Measurements from ENCODE around the gene GHR.
"Not testable (repeated sequence)": the region's sequence is repeated elsewhere in the genome, so short reads cannot be mapped to it uniquely, and the experiment has no call there.

Gene GHR

DNA sequence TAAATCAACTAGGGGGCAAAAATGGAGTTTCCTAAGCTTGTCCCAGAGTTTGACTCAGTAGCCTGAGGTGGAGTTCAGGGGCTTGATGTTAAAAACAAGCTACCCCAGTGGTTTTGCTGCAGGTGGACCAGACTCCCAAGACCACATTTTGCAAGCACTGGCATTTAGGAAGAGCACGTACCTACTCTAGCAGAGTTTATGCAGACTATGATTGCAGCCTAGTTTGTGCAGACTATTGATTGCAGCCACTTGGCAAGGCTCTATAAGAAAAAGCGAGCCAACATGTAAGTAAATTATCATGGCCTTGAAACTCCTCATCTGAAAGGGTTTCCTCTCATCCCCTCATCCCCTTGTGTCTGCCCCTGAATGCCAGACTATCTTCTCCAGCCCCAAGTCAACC is 231.4 kb downstream of the GHR start:
- DNase-seq = no peak

DNA sequence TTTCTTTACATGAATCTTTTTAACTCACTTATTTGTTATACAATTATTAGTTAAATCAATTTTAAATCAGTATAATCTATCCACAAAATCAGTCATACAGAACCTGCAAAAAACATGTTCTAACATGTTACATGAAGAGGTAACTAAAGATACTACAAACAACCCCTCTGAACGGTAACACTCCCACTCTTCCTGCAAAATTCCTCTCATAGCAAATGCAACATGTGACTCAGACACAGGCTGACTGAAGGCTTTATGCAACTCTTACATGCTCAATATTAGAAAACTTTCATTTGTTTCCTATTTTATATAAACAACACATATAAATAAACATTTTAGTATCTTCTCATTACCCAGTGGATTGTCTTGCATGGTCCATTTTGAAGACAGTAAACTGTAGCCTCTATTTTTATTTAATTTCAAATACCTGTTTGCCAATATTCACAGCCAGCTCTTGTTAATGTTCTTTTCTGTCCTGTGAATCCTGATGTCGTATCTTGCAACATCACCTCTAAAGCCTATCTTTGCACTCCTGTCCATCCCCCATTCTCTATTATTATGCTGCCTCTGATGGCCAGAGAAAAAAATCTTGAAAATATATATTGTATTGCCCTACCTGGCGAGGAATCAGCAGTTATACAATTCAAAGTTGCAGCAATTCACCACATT is 232.9 kb downstream of the GHR start:
- no peak for DNase-seq

DNA sequence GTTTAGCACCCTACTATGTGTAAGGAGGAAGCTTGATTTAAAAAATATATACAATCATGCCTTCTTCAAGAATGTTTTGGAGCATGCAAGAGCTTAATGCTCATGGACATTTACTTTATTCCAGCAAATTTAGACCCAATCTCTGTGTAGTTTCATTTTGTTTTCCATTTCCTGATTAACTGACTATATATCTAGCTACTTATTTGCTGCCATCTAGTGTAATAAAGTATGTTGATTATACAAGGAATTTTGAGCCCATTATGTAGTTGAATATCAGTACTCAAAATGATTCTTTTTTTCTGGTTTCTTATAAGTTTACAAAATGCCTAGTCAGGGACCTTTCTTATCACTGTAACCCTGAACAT is 233.4 kb downstream of the GHR start:
- DNase-seq = no peak

DNA sequence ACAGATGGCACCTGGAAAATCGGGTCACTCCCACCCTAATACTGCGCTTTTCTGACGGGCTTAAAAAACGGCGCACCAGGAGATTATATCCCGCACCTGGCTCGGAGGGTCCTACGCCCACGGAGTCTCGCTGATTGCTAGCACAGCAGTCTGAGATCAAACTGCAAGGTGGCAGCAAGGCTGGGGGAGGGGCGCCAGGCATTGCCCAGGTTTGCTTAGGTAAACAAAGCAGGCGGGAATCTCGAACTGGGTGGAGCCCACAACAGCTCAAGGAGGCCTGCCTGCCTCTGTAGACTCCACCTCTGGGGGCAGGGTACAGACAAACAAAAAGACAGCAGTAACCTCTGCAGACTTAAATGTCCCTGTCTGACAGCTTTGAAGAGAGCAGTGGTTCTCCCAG is 236.6 kb downstream of the GHR start:
- not testable (repeated sequence) for DNase-seq

DNA sequence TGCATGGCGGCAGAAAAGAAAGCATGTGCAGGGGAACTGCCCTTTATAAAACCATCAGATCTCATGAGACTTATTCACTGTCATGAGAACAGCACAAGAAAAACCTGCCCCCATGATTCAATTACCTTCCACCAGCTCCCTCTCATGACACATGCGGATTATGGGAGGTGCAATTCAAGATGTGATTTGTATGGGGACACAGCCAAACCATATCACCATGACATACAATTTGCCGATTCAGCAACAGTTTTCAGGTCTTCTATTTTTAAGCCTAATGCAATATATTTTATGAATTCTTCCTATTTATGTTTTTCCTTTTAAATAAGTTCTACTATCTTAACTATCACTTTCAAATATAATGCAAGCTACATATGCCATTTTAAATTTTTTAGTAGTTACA is 242.6 kb downstream of the GHR start:
- DNase-seq = no peak

DNA sequence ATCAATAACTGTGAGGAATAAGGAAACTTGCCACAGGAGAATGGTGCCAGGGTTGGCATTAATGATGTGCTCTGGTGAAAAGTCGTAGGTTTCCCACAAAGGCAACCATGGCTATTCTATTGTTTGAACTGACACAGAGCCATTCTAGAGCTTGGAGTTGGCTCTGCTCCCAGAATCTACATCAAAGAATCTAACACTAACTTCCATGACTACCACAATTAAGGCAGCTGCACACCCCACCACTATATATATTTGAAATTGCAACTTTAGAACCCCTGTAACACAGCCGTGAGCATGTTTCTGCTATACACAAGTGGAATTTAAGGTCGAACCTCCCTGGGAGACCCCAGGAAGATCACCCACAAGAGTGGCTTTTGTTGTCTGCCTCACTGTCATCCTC is 243.6 kb downstream of the GHR start:
- DNase-seq = no peak

DNA sequence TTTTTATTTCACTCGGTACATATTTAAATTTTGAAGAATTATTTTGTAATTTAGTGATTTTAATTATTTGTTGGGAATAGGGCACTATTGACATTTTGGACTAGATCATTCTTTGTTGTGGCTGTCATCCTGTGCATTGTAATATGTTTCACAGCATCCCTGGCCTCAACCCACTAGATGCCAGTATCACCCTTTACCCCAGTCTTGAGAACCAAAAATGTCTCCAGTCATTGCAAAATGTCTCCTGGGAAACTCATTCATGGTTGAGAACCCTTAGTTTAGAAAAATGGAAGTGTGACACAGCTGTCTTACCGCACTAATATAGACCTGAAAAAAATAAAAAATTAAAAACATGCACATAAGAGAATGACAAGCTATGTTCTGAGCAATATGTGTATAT is 245.0 kb downstream of the GHR start:
- DNase-seq = no peak

DNA sequence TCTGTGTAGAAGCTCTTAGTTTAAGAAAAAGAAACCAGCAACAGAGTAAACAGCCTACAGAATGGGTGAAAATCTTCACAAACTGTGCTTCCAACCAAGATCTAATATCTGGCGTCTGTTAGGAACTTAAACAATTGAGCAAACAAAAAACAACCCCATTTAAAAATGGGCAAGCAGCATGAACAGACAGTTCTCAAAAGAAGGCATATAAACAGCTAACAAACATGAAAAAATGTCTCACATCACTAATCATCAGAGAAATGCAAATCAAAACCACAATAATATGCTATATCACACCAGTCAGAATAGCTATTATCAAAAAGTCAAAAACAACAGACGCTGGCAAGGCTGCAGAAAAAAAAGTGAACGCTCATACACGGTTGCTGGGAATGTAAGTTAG is 249.7 kb downstream of the GHR start:
- DNase-seq = no peak

DNA sequence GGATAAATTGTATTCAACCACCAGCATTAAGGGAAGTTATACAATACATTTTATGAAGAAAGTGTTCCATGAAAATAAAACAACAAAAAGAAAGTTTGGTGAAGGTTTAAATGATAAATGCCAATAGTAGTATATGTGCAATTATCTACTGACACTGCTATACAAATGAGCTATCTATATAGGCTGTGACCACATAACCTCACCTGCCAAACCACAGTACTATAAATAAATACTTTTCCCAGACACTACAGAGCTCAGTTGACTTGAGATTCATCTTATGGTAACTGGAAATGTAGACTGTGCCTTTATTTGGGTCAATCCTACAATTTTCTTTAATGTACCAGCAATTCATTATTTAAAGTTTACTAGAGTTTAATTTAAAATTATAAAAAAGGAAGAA is 252.4 kb downstream of the GHR start:
- no peak for DNase-seq

DNA sequence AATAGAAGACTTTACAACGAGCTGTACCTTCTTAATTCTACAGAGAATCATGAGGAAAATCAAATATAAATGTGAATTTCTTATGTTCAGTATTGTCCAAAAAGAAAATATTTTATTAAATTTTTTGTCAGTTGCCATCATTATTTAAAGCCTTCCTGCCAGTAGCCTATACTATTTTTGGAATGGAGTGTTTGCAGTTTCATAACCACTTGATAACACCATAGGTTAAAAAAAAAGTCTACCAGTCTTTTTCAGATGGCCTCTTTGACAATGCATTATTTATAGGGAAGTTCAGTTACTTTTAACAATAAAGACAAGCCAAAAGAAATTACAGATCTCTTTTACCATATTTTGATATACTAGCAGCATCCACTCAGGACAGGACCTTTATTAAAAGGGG is 253.1 kb downstream of the GHR start:
- DNase-seq = no peak

DNA sequence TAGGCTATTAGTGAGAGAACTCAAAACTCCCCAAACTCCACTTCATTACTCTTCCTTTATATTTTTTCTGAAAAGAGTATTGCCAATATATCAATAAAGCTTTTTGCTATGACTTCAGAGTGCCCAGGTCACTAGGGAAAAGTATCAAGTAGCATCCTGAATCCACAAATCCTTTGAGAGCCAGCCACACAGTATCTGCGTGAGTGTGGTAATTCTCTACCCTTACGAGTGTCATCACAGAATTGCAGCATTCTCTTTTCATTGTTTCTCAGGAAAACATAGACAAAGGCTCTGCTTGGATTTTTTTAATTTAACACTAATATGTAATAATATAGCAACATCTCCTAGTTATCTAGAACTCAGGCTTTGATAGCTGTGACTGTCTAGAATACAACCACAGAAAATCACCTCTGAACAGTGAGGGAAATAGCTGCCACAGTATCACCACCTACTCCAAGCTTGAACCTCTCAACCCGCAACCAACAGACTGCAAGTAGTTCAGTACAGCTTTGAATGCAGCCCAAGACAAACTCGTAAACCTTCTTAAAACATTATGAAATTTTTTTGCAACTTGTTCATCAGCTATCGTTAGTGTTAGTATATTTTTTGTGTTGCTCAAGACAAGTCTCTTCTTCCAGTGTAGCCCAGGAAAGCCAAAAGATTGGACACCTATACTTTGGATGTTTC is 254.1 kb downstream of the GHR start:
- DNase-seq = no peak

DNA sequence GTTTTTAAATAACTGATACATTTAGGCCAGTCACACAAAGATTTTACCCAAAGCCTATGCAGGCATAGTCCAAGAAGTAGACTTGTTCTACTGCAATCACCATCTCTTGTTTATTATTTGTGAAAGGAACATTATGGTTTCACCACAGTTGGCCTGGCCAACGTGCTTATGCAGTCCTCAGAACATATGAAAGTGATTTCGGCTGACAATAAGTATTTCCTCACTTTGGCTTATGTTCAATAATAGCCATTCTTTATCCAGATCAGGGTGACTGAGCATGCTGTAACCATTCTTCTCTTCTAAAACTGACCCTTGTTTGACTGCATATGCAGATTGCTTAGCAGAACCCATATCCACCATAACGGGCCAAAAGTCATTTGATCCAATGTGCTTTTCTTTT is 256.8 kb downstream of the GHR start:
- no peak for DNase-seq

DNA sequence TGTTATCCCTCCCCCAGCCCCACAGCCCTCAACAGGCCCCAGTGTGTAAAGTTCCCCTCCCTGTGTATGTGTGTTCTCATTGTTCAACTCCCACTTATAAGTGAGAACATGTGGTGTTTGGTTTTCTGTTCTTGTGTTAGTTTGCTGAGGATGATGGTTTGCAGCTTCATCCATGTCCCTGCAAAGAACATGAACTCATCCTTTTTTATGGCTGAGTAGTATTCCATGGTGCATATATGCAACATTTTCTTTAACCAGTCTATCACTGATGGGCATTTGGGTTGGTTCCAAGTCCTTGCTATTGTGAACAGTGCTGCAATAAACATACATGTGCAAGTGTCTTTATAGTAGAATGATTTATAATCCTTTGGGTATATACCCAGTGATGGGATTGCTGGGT is 261.8 kb downstream of the GHR start:
- DNase-seq = not testable (repeated sequence)

DNA sequence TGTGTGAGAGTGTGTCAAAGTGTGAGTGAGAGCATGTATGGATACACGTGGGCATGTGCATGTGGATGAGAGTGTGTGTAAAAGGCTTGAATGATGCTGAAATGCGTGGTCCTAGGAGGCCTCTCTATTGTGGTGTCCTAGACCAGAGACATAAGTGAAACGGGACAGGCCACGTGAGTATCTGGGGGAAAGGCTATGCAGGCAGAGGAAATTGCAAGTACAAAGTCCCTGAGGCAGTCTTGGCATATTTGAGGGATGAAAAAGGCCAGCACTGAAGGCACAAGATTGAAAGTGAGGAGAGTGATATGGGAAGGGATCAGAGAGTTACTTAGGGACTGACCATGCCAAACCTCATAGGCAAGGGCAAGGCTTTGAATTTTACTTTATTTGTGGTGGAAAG is 266.2 kb downstream of the GHR start:
- DNase-seq = no peak

DNA sequence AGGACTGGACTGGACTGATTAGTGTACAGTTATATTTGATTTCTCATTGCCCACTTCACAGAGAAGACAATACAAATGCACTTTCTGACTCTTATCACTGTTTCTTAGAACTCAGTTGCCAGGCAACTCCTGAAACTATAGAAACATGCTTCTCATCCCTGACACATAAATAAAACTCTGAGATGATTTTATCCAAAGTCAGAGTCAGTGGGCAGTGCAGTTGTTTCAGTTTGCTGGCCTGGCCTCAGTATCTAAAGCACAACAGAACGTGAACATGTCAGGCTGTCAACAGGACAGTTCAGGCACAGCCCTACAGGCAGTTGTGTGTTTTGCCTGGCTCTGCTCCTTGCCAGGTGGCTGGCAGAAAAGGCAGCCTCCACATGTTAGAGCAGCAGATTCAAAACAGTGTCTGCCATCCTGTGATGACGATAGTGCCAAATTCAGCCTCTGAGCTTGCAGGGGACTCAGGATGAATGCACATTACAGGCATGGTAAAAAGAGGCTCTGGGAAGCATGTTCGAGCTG is 268.2 kb downstream of the GHR start:
- no peak for DNase-seq

DNA sequence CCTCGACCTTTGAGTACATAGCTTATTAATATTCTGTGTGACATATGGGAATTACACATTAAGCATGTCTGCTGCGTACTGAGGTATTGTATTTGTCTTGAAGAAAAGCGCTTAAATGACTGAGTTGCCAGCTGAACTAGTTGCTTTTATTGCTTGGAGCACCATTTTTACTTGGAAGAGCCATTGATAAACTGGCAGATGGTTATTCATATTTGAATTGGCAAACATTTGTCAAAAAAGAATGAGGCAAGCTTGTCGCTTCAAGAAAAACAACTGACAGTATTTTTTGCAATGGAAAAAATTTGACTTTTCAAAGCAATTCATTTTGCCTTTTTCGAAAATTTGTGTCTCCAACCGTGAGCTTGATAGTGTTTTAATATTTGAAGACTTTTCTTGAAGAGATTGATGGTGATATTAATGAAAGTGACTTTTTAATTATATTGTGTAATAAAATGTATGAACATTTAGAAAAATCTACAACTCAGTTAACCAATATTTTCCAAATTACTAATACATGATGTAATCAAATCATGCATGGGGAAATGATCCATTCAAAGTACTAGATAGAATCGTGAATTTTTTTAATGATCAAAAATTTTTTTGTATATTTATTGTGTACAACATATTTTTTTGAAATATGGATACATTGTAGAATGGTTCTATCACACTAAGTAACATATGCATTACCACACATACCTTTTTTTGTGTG is 278.3 kb downstream of the GHR start:
- no peak for DNase-seq

DNA sequence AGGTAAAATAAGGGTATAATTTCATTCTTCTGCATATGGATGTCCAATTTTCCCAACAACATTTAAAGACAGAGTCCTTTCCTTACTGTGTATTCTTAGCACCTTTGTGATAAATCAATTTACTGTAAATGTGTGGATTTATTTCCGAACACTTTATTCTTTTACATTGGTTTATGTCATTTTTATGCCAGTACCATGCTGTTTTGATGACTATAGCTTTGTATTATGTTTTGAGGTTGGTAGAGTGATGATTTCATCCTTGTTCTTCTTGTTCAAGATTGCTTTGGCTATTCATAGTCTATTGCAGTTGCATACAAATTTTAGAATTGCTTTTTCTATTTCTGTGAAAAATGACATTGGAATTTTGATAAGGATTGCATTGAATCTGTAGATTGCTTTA is 280.0 kb downstream of the GHR start:
- no peak for DNase-seq

DNA sequence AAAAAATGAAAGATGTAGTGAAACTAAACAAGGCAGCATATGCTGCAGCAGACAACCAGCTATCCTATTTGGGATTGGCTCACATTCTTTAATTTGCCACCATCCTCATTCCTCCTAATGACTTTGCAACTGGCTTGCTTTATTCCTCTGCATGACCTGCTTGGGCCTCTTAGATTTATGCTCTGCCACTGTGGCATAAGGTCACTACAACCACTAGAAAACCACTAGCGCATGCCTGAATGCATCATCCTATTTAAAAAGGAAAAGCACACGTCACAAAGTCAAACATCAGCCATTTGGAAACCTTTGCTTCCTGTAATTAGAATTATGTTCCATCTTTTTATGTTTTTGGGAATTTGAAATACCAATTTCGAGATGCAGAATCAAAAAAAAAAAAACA is 292.5 kb downstream of the GHR start:
- no peak for DNase-seq

DNA sequence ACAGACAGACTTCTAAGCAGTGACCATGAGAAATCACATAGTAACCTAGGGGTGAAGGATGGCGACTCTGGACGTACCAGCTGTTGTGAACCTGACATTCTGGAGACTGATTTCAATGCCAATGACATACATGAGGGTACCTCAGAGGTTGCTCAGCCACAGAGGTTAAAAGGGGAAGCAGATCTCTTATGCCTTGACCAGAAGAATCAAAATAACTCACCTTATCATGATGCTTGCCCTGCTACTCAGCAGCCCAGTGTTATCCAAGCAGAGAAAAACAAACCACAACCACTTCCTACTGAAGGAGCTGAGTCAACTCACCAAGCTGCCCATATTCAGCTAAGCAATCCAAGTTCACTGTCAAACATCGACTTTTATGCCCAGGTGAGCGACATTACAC is 295.4 kb downstream of the GHR start:
- no peak for DNase-seq

DNA sequence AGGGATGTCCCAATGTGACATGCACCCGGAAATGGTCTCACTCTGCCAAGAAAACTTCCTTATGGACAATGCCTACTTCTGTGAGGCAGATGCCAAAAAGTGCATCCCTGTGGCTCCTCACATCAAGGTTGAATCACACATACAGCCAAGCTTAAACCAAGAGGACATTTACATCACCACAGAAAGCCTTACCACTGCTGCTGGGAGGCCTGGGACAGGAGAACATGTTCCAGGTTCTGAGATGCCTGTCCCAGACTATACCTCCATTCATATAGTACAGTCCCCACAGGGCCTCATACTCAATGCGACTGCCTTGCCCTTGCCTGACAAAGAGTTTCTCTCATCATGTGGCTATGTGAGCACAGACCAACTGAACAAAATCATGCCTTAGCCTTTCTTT is 295.8 kb downstream of the GHR start:
- DNase-seq = no peak

DNA sequence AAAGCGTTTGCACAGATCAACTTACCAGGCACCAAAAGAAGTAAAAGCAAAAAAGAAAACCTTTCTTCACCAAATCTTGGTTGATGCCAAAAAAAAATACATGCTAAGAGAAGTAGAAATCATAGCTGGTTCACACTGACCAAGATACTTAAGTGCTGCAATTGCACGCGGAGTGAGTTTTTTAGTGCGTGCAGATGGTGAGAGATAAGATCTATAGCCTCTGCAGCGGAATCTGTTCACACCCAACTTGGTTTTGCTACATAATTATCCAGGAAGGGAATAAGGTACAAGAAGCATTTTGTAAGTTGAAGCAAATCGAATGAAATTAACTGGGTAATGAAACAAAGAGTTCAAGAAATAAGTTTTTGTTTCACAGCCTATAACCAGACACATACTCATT is 297.0 kb downstream of the GHR start:
- no peak for DNase-seq

DNA sequence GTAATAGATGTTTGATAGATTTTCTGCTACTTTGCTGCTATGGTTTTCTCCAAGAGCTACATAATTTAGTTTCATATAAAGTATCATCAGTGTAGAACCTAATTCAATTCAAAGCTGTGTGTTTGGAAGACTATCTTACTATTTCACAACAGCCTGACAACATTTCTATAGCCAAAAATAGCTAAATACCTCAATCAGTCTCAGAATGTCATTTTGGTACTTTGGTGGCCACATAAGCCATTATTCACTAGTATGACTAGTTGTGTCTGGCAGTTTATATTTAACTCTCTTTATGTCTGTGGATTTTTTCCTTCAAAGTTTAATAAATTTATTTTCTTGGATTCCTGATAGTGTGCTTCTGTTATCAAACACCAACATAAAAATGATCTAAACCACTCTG is 298.2 kb downstream of the GHR start:
- no peak for DNase-seq

DNA sequence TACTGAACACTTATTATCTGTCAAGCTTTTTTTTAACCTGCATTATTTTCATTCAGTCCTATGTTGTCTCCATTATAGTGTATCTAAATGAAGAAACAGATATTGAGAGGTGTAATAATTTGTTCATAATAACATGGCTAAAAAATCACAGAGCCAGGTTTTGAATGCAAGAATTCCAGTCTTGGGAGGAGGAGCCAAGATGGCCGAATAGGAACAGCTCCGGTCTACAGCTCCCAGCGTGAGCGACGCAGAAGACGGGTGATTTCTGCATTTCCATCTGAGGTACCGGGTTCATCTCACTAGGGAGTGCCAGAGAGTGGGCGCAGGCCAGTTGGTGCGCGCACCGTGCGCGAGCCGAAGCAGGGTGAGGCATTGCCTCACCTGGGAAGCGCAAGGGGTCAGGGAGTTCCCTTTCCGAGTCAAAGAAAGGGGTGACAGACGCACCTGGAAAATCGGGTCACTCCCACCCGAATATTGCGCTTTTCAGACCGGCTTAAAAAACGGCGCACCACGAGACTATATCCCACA is 311.4 kb downstream of the GHR start:
- not testable (repeated sequence) for DNase-seq

DNA sequence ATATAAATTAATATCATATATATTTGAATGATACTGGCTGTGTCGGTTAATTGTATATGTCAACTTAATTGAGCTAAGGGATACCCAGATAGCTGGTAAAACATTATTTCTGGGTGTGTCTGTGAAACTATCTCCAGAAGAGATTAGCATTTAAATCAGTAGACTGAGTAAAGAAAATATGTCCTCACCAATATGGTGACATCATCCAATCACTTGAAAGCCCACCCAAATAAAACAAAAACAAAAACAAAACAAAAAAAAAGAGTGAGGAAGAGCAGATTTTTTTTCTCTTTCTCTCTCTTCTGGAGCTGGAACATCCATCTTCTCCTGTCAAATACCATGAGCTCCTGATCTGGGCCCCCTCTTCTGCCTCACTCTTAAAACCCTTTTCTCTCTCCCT is 317.7 kb downstream of the GHR start:
- DNase-seq = no peak

All from activated CD4-positive, CD25-positive, alpha-beta regulatory T cell treated with anti-CD3 and anti-CD28 coated beads, Interleukin-2, amount 50 U/mL, for 72 hours (primary cell).